Activated CD8-positive, alpha-beta memory T cell treated with anti-CD3 and anti-CD28 coated beads, Interleukin-2, amount 50 U/mL, for 1 hour (primary cell): ENCODE data around the gene SART1.

Experiments used
- DNase-seq: peaks from one replicate; pipeline ENCODE4 v3.0.0-alpha.2; 2020; ENCODE audit errors: extremely low read depth

The SART1 gene

GRCh38 chr11:65967329-65967934 is 5.9 kb downstream of the SART1 start:
- DNase-seq: no peak

- no peak for DNase-seq
Observed at GRCh38 chr11:65968600-65969482, 7.3 kb downstream of the SART1 start.

GRCh38 chr11:65972116-65972515 is 10.6 kb downstream of the SART1 start:
- DNase-seq: no peak

GRCh38 chr11:65973439-65974110 is 12.0 kb downstream of the SART1 start:
- no peak for DNase-seq

GRCh38 chr11:65975771-65976170 is 14.2 kb downstream of the SART1 start:
- no peak for DNase-seq

- DNase-seq: no peak
Observed at GRCh38 chr11:65976216-65977176, 15.0 kb downstream of the SART1 start.

- DNase-seq: no peak
Observed at GRCh38 chr11:65977621-65978390, 16.3 kb downstream of the SART1 start.

GRCh38 chr11:65978391-65979238 is 17.1 kb downstream of the SART1 start:
- DNase-seq: no peak

- no peak for DNase-seq
Observed at GRCh38 chr11:65979261-65979759, 17.8 kb downstream of the SART1 start.

GRCh38 chr11:65981101-65981740 is 19.7 kb downstream of the SART1 start:
- no peak for DNase-seq

GRCh38 chr11:65981972-65982823 is 20.7 kb downstream of the SART1 start:
- DNase-seq: no peak

GRCh38 chr11:65982824-65983588 is 21.5 kb downstream of the SART1 start:
- no peak for DNase-seq

- DNase-seq: no peak
Observed at GRCh38 chr11:65983589-65983987, 22.1 kb downstream of the SART1 start.

- no peak for DNase-seq
Observed at GRCh38 chr11:65987336-65987735, 25.8 kb downstream of the SART1 start.

- DNase-seq: peak; percentile 86
Observed at GRCh38 chr11:65988791-65989592, 27.5 kb downstream of the SART1 start.

- no peak for DNase-seq
Observed at GRCh38 chr11:65992056-65992455, 30.5 kb downstream of the SART1 start.

GRCh38 chr11:65997286-65997685 is 35.8 kb downstream of the SART1 start:
- no peak for DNase-seq
